Activated naive CD4-positive, alpha-beta T cell (primary cell): ENCODE measurements around the gene PDZK1.
"Not testable (repeated sequence)": the region's sequence is repeated elsewhere in the genome, so short reads cannot be mapped to it uniquely, and the experiment has no call there.

Source experiments
- DNase-seq, 4 experiments: peaks; one replicate each; lab custom pipeline; 2025; lab: John Stamatoyannopoulos, UW

Gene PDZK1

DNA sequence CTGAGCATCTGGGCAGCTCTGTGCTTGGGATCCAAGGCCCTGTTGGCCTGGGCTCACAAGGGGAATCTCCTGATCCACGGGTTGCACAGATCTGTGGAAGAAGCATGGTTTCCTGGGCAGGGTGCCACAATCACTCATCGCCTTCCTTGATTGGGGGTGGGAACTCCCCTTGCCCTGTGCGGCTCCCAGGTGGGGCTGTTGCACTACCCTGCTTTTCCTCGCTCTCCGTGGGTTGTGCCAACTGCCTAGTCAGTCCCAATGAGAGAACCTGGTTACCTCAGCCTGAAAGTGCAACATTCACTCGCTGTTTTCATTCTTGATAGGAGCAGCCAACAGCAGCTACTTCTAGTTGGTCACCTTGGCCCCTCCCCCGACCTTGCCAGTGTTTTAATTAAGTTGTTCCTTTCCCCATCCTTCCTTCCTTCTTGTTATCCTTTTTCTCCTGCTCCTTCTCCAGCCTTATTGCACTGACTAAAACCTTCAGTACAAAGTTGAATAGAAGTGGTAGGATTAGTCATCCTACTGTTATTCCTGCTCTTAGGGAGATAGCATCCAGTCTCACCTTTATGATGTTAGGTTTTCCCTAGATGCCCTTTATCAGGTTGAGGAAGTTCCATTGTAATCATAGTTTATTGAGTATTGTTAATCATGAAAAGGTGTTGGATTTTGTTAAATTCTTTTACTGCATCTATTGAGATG lies 50.8 kb downstream of the PDZK1 start:
- DNase-seq: not testable (repeated sequence)

DNA sequence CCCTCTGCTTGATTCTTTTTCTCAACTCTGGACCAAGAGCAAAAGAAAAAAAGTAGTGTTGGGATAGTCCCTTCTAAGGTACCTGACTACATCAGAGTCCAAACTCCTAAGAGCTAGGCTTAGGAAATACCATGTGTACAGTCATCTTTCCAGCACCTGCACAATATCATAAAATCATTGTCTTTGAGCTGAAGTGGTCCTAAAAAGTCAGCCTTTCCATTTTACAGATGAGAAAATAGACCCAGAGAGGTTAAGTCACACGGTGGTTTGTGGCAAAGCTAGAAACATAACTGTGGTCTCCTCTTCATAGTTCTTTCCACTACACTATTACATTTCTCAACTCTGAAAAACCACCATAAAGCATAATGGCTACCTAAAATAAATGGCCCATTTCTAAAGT lies 63.2 kb downstream of the PDZK1 start:
- not testable (repeated sequence) for DNase-seq

DNA sequence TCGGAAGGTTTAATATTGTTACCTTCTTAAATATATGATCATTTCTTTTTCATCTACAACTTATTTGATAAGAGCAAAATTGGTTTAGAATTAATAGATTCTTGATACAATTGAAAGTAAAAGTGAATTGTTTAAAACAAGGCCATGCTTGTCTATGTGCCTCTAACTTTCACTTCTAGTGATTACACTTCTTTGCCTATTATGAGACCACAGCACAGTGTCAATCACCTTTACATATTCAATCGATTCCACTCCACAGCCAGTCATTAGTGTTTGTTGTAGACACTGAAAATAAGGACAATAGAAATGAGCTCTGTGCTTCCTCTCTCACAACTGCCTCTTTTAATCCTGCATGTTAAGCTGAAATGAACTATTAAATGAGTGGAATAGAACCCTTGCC lies 65.3 kb downstream of the PDZK1 start:
- DNase-seq: not testable (repeated sequence)

DNA sequence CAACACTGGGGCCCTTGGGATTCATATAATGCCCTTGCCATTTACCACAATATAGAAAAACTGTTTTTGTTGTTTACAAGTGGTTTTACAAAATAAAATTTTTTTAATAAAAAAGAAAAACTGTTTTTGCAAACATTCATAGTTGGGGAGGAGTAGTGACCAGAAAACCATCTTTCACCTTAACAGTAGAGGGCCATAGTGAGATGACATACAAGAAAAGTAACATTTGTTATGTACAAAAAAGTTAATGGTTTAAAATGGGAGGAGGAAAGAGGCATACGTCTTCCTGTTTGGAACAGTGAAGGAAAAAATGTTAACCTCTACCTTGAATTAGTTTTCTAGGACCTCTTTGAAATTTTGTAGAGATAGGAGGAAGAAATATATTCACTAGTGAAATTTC lies 70.9 kb downstream of the PDZK1 start:
- DNase-seq: not testable (repeated sequence)

DNA sequence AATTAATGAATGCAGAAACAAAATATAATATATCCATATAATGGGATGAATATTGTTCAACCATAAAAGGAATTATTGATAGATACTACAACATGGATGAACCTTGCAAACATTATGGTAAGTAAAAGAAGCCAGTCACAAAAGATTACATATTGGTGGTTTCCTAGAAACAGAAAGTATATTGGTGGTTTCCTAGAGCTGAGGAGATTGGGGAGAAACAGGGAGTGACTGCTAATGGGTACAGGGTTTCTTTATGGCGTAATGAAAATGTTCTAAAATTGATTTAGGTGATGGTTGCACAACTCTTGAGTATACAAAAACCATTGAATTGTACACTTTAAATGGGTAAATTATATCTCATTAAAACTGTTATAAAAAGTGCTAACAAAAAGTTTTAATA lies 85.0 kb downstream of the PDZK1 start:
- not testable (repeated sequence) for DNase-seq
